IPS-18a (cell line): Measurements from ENCODE around the gene RAB36.

Source experiments
- H3K27ac ChIP-seq: one replicate; pipeline ENCODE4 v1.5.1; 2013; ENCODE audit warnings: low read length
- H3K27me3 ChIP-seq: one replicate; pipeline ENCODE4 v1.6.1; 2013; ENCODE audit warnings: mild to moderate bottlenecking, low read length; ENCODE audit not compliant: control insufficient read depth, insufficient read depth
- H3K36me3 ChIP-seq: one replicate; pipeline ENCODE4 v1.6.1; 2013; ENCODE audit warnings: low read depth, low read length; ENCODE audit not compliant: control insufficient read depth
- H3K4me1 ChIP-seq: one replicate; pipeline ENCODE4 v1.6.1; 2013; ENCODE audit warnings: low read depth, low read length; ENCODE audit not compliant: control insufficient read depth
- H3K4me3 ChIP-seq: one replicate; pipeline ENCODE4 v1.5.1; 2013; ENCODE audit warnings: low read length
- H3K9ac ChIP-seq: one replicate; pipeline ENCODE4 v1.6.1; 2013; ENCODE audit warnings: mild to moderate bottlenecking, low read length, moderate library complexity
- H3K9me3 ChIP-seq: one replicate; pipeline ENCODE4 v1.6.1; 2013; ENCODE audit warnings: low read depth, low read length; ENCODE audit not compliant: control insufficient read depth

RAB36 gene

DNA sequence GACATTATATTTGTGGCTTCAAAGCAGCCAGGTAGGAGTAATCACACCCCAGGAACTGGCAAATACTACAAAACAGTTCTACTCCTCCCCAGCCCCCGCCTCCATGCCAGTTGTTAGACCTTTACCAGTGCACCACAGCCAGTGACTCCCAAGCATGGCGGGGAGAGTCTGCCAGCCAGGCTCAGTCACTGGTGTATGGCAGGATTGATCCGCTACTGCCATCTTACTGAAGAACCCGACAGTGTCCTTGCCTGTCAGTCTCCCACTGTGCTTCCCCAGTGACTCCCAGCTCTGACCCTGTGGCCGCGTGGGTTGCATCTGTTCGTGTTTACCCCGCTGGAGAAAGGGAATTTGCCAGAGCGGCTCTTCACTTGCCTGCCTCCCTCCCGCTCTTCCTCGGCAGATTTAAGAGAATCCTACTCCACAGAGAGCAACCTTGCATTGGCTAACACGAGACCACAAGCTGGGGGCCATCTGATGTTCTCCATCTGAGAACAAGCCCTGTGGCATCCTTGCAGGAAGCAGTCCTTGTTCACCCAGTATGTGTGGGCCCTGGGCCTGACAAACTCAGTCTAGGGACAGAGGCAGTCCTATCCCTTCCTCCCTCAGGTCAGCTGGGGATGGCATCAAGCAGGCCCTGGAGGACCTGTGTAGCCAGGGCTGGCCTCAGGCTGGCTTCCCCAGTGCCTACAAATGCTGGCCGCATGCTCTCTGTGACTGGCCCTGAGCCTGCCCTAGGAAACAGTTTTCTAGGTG is 41.9 kb upstream of the RAB36 start:
- no peaks in the 10 kb centered on the region for H3K4me1 ChIP-seq
- no peak overlapping the region for H3K4me3 ChIP-seq
- no peak overlapping the region for H3K9ac ChIP-seq
- H3K9me3 ChIP-seq, result no peaks in the 10 kb centered on the region
- no peaks in the 10 kb centered on the region for H3K27me3 ChIP-seq
- no peaks in the 10 kb centered on the region for H3K36me3 ChIP-seq
- no peak overlapping the region for H3K27ac ChIP-seq

DNA sequence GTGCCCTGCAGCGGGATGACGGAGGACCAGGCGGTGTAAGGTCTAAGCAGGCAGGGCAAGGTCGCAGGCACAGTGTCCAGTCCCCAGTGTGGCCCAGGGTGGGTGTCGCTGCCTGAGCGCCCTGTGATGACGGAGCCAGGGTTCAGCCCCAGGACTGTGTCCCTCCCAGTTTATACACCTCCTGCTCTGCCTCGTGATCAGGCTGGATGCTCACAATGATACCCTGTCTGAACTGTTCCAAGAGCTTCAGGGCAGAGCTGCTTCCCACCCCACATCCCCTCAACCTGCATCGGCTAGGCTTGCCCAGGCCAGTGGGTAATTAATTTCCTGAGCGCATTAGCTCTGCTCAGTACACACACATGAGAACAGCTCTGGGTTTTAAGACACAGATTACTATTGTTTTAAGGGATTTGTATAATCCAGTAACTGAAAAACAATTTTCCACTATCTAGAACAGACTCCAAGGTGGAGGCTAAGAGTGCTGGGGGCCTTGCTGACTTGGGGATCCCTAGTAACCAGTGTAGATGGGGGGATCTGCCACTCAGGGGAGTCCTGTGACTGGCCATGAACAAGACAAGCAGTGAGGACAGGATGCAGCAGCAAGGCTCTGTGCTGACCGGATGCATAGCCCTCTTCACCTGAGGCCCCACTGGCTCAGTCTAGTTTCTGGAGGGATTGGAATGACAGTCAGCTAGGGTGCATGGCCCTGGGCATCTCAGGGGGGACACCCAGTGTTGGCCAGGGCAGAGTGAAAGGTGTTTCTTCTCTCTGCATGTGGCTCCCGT is 40.9 kb upstream of the RAB36 start:
- H3K27ac ChIP-seq, result no peak overlapping the region
- no peaks in the 10 kb centered on the region for H3K36me3 ChIP-seq
- no peak overlapping the region for H3K9ac ChIP-seq
- no peak overlapping the region for H3K4me3 ChIP-seq
- no peaks in the 10 kb centered on the region for H3K9me3 ChIP-seq
- no peaks in the 10 kb centered on the region for H3K4me1 ChIP-seq
- H3K27me3 ChIP-seq, result no peaks in the 10 kb centered on the region

DNA sequence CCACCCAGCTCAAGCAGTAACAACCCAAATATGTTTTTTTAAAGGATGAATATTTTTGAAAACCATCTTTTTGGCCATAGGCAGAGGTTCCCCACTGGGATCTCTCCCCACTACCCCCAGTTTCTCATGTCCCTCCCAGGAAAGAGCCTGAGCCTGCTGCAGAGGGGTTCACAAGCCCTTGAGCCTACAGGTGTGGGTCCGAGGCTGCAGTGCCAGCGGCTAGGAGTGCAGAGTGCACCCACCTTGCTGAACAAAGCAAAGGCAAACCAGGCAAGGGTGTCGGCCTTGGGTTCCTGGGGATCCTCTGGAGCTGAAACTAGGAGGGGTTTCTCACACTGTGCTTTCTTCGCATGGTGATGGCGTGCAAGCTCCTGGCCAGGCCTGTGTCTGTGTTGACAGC is 40.0 kb upstream of the RAB36 start:
- Histone ChIP-seq H3K27ac (no peak overlapping the region), H3K9me3 (no peaks in the 10 kb centered on the region), H3K27me3 (no peaks in the 10 kb centered on the region), H3K4me1 (no peaks in the 10 kb centered on the region), H3K9ac (no peak overlapping the region), H3K4me3 (no peak overlapping the region), H3K36me3 (no peaks in the 10 kb centered on the region)

DNA sequence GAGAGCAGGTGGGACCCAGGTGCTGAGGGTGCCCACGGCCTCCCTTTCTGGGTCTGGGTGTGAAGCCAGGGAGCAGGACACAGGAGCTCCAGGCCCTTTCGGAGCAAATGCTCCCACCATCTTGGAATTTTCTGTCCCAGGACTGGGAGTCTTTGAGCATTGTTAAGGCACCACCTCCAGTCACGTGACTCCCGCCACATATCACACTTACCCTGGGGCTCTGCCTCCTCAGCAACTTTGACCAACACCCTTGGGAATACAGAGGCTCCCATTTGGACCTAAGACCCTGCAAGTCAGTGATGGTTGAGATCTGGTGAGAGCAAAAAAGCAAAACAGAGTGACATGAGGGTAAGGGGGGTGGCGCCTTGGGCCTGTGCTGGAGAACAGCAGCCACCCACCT is 39.4 kb upstream of the RAB36 start:
- Histone ChIP-seq H3K9me3 (no peaks in the 10 kb centered on the region), H3K27ac (no peak overlapping the region), H3K36me3 (no peaks in the 10 kb centered on the region), H3K27me3 (no peaks in the 10 kb centered on the region), H3K9ac (no peak overlapping the region), H3K4me1 (no peaks in the 10 kb centered on the region), H3K4me3 (no peak overlapping the region)

DNA sequence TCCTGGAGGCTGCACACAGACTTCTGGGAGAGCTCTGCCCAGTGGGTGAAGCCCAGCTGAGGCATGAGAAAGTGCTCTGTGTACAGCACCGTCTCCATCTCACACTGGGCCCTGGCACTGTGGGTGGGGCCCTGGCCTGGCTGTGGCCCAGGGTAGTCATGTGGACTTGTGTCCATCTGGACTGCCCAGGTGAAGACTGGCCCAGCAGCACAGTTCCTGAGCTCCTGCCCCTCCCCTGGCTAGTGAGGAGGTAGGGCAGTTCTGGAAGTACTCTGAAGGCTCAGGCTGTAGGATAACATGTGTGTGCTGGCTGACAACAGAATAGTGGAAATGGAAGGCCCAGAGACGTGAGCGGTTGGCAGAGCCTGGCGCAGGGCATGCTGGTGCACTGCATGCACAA is 38.9 kb upstream of the RAB36 start:
- H3K9me3 ChIP-seq, result no peaks in the 10 kb centered on the region
- no peak overlapping the region for H3K9ac ChIP-seq
- no peaks in the 10 kb centered on the region for H3K4me1 ChIP-seq
- H3K36me3 ChIP-seq, result no peaks in the 10 kb centered on the region
- H3K4me3 ChIP-seq, result no peak overlapping the region
- no peak overlapping the region for H3K27ac ChIP-seq
- H3K27me3 ChIP-seq, result no peaks in the 10 kb centered on the region

DNA sequence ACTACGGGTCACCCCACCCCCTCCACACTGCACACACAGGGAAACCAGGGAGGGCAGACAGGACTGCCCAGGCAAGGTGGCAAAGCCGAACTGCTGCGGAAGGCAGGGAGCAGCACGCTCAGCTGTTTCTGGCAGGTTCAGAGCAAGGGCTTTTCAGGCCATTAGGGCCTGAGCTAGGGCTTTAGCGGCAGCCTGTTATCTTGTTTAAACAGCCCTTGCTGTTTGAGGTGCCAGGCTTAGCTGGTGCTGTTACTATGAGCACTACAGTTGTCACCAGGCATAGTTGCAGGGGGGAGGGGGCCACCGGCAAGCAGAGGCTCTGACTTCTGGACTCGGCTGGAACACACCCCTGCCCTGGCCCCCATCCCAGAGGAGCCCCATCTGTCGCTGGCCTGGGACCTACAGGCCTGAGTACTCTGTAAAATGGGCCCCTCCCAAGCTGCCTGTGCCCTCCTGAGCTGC is 38.3 kb upstream of the RAB36 start:
- H3K27ac ChIP-seq, result no peak overlapping the region

DNA sequence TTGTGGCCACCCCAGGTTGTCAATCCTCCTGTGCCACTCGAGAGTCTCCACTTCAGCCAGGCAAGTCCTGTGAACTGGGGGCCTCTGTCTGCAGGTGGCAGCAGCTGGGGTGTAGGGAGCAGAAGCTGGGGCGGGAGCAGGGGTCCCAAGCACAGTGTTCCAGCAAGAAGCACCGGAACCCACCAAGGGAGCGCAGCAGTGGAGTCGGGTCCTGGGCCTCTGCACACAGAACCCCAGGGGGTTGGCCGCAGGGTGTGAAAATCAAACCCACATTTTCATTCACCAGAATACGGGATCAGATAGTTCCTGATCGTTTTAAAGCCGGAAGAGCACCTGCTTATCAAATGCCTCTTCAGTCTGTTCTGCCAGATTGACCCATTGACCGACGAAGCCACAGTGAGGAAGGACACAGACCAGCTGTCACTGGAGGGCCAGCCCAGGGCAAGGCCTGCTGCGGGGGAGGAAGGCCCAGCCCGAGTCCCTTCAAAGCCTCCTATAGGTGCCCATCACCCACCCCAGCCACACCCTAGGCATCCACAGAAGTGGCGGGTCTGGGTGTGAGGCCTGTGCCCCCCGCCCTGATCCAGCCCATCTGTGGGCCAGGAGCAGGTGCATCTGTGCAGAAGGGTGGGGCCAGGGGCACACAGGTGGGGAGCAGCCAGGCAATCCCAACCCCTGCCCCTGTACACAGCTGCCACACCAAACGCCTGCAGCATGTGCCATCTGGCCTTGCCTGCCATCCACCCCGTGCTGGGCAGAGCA is 37.6 kb upstream of the RAB36 start:
- Histone ChIP-seq H3K4me1 (no peaks in the 10 kb centered on the region), H3K9me3 (no peaks in the 10 kb centered on the region), H3K36me3 (no peaks in the 10 kb centered on the region), H3K27ac (no peak overlapping the region), H3K27me3 (no peaks in the 10 kb centered on the region), H3K9ac (no peak overlapping the region), H3K4me3 (no peak overlapping the region)

More for the DNA sequence above, 38.3 kb upstream of the RAB36 start:
- no peaks in the 10 kb centered on the region for H3K36me3 ChIP-seq
- no peak overlapping the region for H3K9ac ChIP-seq
- no peaks in the 10 kb centered on the region for H3K9me3 ChIP-seq
- H3K4me3 ChIP-seq, result no peak overlapping the region
- H3K27me3 ChIP-seq, result no peaks in the 10 kb centered on the region
- H3K4me1 ChIP-seq, result no peaks in the 10 kb centered on the region

DNA sequence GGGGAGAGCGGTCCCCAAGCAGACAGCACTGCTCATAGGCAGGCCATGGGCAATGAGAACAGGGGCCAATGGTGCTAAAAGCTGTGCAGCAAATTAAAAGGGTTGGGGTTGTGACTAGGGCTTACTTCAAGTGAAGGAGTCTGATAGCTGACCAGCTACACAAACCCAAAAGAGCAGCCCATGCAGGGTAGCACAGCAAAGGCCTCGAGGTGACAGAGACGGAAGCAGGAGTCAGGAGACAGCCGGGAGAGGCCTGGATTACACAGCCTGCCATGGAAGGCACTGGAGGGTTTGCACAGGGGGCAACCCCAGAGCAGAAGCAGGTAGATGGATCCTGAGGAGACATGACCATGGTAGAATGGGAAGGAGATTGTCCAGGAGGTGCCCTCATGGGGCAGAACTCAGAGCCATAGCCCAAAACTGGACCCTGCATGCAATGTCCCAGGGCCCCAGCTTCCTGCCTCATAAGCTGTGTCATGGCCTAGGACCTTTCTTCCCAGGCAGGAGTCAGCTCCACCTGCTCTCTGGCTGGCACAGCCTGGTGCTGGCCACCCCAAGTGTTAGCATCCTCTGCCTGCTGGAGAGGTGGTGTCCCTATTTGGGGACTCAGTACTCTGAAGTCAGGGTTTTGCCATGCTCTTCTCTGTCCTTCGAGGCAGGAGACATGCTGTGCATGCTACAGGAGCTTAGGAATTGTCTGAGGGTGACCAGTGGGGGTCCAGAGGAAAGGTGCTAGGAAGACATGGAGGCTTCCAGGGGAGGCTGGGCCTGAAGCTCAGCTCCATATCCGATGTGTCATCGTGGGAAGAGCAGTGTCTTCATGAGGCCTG is 36.8 kb upstream of the RAB36 start:
- Histone ChIP-seq H3K9ac (no peak overlapping the region), H3K4me1 (no peaks in the 10 kb centered on the region), H3K4me3 (no peak overlapping the region), H3K36me3 (no peaks in the 10 kb centered on the region), H3K27ac (no peak overlapping the region), H3K27me3 (no peaks in the 10 kb centered on the region), H3K9me3 (no peaks in the 10 kb centered on the region)

DNA sequence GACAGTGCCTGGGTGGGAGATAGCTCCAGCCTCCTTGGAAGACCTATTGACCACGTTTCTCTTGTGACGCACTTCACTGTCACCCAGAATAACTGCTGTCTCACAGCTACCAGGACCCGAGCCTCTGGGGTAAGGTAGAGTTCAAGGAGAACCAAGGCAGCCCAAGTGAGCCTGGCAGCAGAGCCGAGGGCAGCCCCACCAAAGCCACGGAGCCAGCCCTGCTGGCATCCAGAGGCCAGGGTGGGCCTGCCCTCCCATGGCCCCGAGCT is 36.3 kb upstream of the RAB36 start:
- no peak overlapping the region for H3K4me3 ChIP-seq
- no peaks in the 10 kb centered on the region for H3K9me3 ChIP-seq
- no peaks in the 10 kb centered on the region for H3K4me1 ChIP-seq
- no peak overlapping the region for H3K9ac ChIP-seq
- H3K27me3 ChIP-seq, result no peaks in the 10 kb centered on the region
- H3K36me3 ChIP-seq, result no peaks in the 10 kb centered on the region
- H3K27ac ChIP-seq, result no peak overlapping the region

DNA sequence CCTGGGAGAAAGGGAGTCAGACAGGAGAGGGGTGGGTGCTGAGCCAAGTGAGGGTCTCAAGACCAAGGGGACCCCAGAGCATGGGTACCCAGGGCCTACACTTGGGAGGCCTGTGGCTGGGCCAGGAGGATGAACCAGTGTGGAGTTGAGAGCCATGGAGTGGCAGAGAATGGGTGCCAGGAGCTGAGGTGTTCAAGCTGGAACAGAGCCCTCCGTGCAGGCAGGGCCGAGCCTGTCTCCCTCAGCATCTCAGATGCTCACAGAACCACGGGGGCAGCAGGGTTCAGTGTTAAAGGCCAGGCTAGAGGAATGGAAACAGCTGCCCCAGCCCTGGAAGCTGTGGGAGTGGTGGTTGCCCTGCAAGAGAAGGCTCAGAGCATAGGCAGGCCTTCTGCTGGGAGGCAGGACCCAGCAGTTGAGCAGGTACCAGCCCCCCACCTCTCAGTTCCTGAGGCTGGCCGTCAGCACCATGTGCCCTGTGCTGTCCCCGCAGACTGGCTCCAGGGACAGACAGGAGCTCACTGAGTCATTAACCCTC is 35.8 kb upstream of the RAB36 start:
- H3K27ac ChIP-seq, result no peak overlapping the region
- H3K4me1 ChIP-seq, result no peaks in the 10 kb centered on the region
- no peaks in the 10 kb centered on the region for H3K36me3 ChIP-seq
- H3K4me3 ChIP-seq, result no peak overlapping the region
- H3K9me3 ChIP-seq, result no peaks in the 10 kb centered on the region
- H3K27me3 ChIP-seq, result no peaks in the 10 kb centered on the region
- H3K9ac ChIP-seq, result no peak overlapping the region
